GM18868 (cell line): ENCODE data around the gene SMOC2.

Experiments
- ATAC-seq: cut with Tn5 transposase; IDR thresholded peaks from one replicate; pipeline ENCODE4 v1.9.1; 2021; ENCODE audit warnings: mild to moderate bottlenecking, moderate library complexity; ENCODE audit not compliant: unreplicated experiment

The SMOC2 gene

GRCh38 chr6:168415098-168415992 is 25.6 kb upstream of the SMOC2 start:
- ATAC-seq, result no peak

GRCh38 chr6:168415993-168416530 is 24.9 kb upstream of the SMOC2 start:
- ATAC-seq, result no peak

- ATAC-seq, result no peak
Measured at GRCh38 chr6:168416531-168416930, 24.5 kb upstream of the SMOC2 start.

GRCh38 chr6:168417191-168417590 is 23.8 kb upstream of the SMOC2 start:
- ATAC-seq, result no peak

GRCh38 chr6:168417679-168418557 is 23.1 kb upstream of the SMOC2 start:
- no peak for ATAC-seq

- no peak for ATAC-seq
Measured at GRCh38 chr6:168418711-168419121, 22.3 kb upstream of the SMOC2 start.

GRCh38 chr6:168419569-168419968 is 21.4 kb upstream of the SMOC2 start:
- no peak for ATAC-seq

- no peak for ATAC-seq
Measured at GRCh38 chr6:168420084-168420483, 20.9 kb upstream of the SMOC2 start.

GRCh38 chr6:168420706-168421105 is 20.3 kb upstream of the SMOC2 start:
- no peak for ATAC-seq

- no peak for ATAC-seq
Measured at GRCh38 chr6:168427184-168427583, 13.8 kb upstream of the SMOC2 start.

GRCh38 chr6:168428052-168428826 is 12.7 kb upstream of the SMOC2 start:
- no peak for ATAC-seq

GRCh38 chr6:168428863-168429262 is 12.1 kb upstream of the SMOC2 start:
- no peak for ATAC-seq

GRCh38 chr6:168432196-168432595 is 8.8 kb upstream of the SMOC2 start:
- no peak for ATAC-seq

- ATAC-seq, result no peak
Measured at GRCh38 chr6:168433898-168434297, 7.1 kb upstream of the SMOC2 start.

GRCh38 chr6:168434505-168434904 is 6.5 kb upstream of the SMOC2 start:
- no peak for ATAC-seq

GRCh38 chr6:168437751-168438150 is 3.2 kb upstream of the SMOC2 start:
- no peak for ATAC-seq

- no peak for ATAC-seq
Measured at GRCh38 chr6:168438783-168439520, 2.0 kb upstream of the SMOC2 start.

GRCh38 chr6:168439794-168440450 is 1.1 kb upstream of the SMOC2 start:
- ATAC-seq, result no peak
